Spleen (tissue), 11 donors: Measurements from ENCODE around the gene KIF3B. TPM values are rescaled to one million over a fixed set of nuclear protein-coding genes. Genes with fewer than 3 reads are reported as not detected.
"Not testable (repeated sequence)": the region's sequence is repeated elsewhere in the genome, so short reads cannot be mapped to it uniquely, and the experiment has no call there.

Source experiments
- DNase-seq: peaks from one replicate; pipeline ENCODE4 v3.0.0-alpha.2; 2020
- H3K27ac ChIP-seq, 8 donors: fragments of 200-600 bp; sonication (generic) in 7 of 8; 1 replicate in 4 of 8; 2 replicates in 4 of 8; pipeline versions ENCODE4 v1.5.0 to v1.8.0; 2016 to 2021; ENCODE audit warnings: inconsistent platforms in 4 of 8, mild to moderate bottlenecking in 4 of 8, moderate library complexity in 1 of 8
- H3K27me3 ChIP-seq, 7 donors: fragments of 200-600 bp; sonication (generic) in 6 of 7; replicated peaks in 1 of 7; 1 replicate in 4 of 7; 2 replicates in 3 of 7; pipeline versions ENCODE4 v1.5.0 to v1.8.0; 2016 to 2021; ENCODE audit warnings: inconsistent platforms in 3 of 7, mild to moderate bottlenecking in 1 of 7
- H3K36me3 ChIP-seq, 6 donors: fragments of 200-600 bp; sonication (generic) in 5 of 6; 1 replicate in 4 of 6; 2 replicates in 2 of 6; pipeline versions ENCODE4 v1.5.0 to v1.8.0; 2016 to 2021; ENCODE audit warnings: inconsistent platforms in 2 of 6
- H3K4me1 ChIP-seq, 6 donors: fragments of 200-600 bp; sonication (generic) in 5 of 6; 1 replicate in 3 of 6; 2 replicates in 3 of 6; pipeline versions ENCODE4 v1.5.0 to v1.8.0; 2016 to 2021; ENCODE audit warnings: inconsistent platforms in 3 of 6
- H3K4me3 ChIP-seq, 8 donors: fragments of 200-600 bp; sonication (generic) in 7 of 8; 1 replicate in 4 of 8; 2 replicates in 4 of 8; pipeline versions ENCODE4 v1.5.0 to v1.8.0; 2016 to 2021; ENCODE audit warnings: inconsistent platforms in 4 of 8, mild to moderate bottlenecking in 4 of 8, moderate library complexity in 2 of 8
- H3K9me3 ChIP-seq, 8 donors: fragments of 200-600 bp; sonication (generic) in 7 of 8; 1 replicate in 4 of 8; 2 replicates in 4 of 8; pipeline versions ENCODE4 v1.5.0 to v1.8.0; 2016 to 2021; ENCODE audit warnings: inconsistent platforms in 4 of 8
- POLR2A ChIP-seq, 3 donors: fragments of 450-650 bp; IDR thresholded peaks; one replicate each; pipeline ENCODE4 v1.5.1; 2017; ENCODE audit warnings: antibody characterized with exemption in 3 of 3, mild to moderate bottlenecking in 1 of 3
- POLR2AphosphoS5 ChIP-seq, 3 donors: sonication (generic); formaldehyde crosslinking; IDR thresholded peaks; one replicate each; pipeline ENCODE4 v1.5.1; 2017; ENCODE audit warnings: antibody characterized with exemption in 3 of 3
- WGBS, 5 donors: extraction: QIAGEN DNeasy Blood & Tissue Kit in 3 of 5; methylation state at CpG; one replicate each; pipeline versions ENCODE4 v1.1.5 to v1.1.7; 2013 to 2018; 5-methylcytosine and 5-hydroxymethylcytosine counted together
- intact Hi-C: fragments of 100-400 bp; cut with DNase I; formaldehyde crosslinking; loops from one replicate; pipeline ENCODE4 v1.15.0; 2023; ENCODE audit warnings: low total_unique reads
- polyA plus RNA-seq, 3 donors: library from polyadenylated mRNA; stranded (reverse); fragments of 200-250 nt; gene quantifications; one replicate each; pipeline ENCODE4 v1.2.1, GENCODE V29; 2013
- total RNA-seq, 7 donors: library from RNA; depleted of rRNA in 3 of 7; stranded (reverse); fragments of >200 nt in 3 of 7; fragmentation: NEBNext Ultra II Directional in 4 of 7; extraction: Animal tissue kit (Norgen Biotek cat#: 25700) in 4 of 7; gene quantifications; one replicate each; pipeline versions ENCODE4 v1.1.0 to v1.2.1, GENCODE V29; 2016 to 2021
- TF ChIP-seq, protein P1 (sequence below), 11 experiments: fragments of 200-600 bp in 7 of 11; fragments of 450-650 bp in 4 of 11; sonication (generic) in 4 of 11; IDR thresholded peaks in 8 of 11; conservative IDR thresholded peaks in 3 of 11; 1 replicate in 7 of 11; 2 replicates in 4 of 11; pipeline versions ENCODE4 v1.4.0 to v1.8.0; 2016 to 2021; ENCODE audit warnings: antibody characterized with exemption in 11 of 11, inconsistent platforms in 4 of 11, mild to moderate bottlenecking in 1 of 11
- donor health status: healthy with polysubstance abuse.
- donor health status: DM: no; HTN: no; CAD: no; lungs with moderate emphysema.
- donor health status: DM: no; HTN: no; CAD: no.
- donor health status: Bipolar disorder and iron deficiency.
- donor health status: healthy.
- donor health status: DM: no; HTN: no; CAD: no.
- donor health status: DM: yes; HTN: yes; CAD: no.

Gene KIF3B
- total and polyA plus RNA-seq, 10 donors, result 3.8 to 25.9 (median 20.0) TPM

DNA sequence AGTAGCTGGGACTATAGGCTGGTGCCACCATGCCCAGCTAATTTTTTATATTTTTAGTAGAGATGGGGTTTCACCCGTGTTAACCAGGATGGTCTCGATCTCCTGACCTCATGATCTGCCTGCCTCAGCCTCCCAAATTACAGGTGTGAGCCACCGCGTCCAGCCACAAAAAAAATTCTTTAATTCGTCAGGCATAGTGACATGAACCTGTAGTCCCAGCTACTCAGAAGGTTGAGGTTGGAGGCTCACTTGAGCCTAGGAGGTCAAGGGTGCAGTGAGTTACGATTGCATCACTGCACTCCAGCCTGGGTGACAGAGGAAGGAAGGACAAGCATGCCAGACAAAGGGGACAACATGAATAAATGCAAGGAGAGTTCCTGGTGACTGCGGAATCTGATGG lies 61.2 kb downstream of the KIF3B start:
- 84 to 92% (median 88%) methylated on average over 7 of the region's 7 CpGs for WGBS, 5 donors
- H3K27ac ChIP-seq, result no peak overlapping the region
- H3K27me3 ChIP-seq, result no peaks in the 10 kb centered on the region
- TF ChIP-seq POLR2A (IDR thresholded peaks at IDR 0.05) (no peak), POLR2AphosphoS5 (IDR thresholded peaks at IDR 0.05) (no peak)
- TF ChIP-seq, protein P1, sequence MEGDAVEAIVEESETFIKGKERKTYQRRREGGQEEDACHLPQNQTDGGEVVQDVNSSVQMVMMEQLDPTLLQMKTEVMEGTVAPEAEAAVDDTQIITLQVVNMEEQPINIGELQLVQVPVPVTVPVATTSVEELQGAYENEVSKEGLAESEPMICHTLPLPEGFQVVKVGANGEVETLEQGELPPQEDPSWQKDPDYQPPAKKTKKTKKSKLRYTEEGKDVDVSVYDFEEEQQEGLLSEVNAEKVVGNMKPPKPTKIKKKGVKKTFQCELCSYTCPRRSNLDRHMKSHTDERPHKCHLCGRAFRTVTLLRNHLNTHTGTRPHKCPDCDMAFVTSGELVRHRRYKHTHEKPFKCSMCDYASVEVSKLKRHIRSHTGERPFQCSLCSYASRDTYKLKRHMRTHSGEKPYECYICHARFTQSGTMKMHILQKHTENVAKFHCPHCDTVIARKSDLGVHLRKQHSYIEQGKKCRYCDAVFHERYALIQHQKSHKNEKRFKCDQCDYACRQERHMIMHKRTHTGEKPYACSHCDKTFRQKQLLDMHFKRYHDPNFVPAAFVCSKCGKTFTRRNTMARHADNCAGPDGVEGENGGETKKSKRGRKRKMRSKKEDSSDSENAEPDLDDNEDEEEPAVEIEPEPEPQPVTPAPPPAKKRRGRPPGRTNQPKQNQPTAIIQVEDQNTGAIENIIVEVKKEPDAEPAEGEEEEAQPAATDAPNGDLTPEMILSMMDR (IDR thresholded peaks at IDR 0.05 in 8 of 11, conservative IDR thresholded peaks at IDR 0.05 in 3 of 11), result no peak
- DNase-seq, result no peak
- no peaks in the 10 kb centered on the region for H3K9me3 ChIP-seq
- H3K4me1 ChIP-seq, result peaks cover 0 to 24% (median 17%) of the 10 kb centered on the region in 6 donors
- H3K36me3 ChIP-seq, result peaks cover 0 to 5% (median 0%) of the 10 kb centered on the region in 6 donors
- H3K4me3 ChIP-seq, result no peak overlapping the region
- intact Hi-C loops, result no loop called here

DNA sequence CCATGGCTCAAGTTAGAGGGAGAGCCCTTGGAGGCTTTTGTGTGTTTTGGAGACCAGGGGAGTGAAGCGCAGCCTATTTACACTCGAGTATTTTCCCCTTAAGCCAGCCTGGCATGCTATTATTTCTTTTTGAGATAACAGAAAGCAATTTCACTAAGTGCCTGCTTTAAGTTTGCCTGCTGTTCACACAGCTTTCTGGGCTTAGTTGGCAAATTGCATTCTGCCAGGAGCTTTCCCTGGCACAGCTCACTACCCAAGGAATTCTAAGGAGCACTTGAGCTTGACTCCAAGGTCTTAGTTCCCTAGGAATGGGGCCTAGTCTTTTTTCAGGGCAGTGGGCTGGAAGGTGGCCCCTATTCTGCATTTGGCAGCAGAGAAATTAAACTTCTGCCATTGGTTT lies 61.7 kb downstream of the KIF3B start:
- TF ChIP-seq, protein P1 (IDR thresholded peaks at IDR 0.05 in 8 of 11, conservative IDR thresholded peaks at IDR 0.05 in 3 of 11), result no peak
- TF ChIP-seq POLR2AphosphoS5 (IDR thresholded peaks at IDR 0.05) (no peak), POLR2A (IDR thresholded peaks at IDR 0.05) (no peak)
- intact Hi-C loops, result no loop called here
- Histone ChIP-seq H3K4me1 (peaks cover 0 to 20% (median 13%) of the 10 kb centered on the region in 6 donors), H3K4me3 (no peak overlapping the region), H3K27me3 (no peaks in the 10 kb centered on the region), H3K36me3 (peaks cover 0 to 5% (median 0%) of the 10 kb centered on the region in 6 donors), H3K27ac (no peak overlapping the region), H3K9me3 (no peaks in the 10 kb centered on the region)
- 77 to 94% (median 89%) methylated on average over 2 of the region's 2 CpGs for WGBS, 5 donors
- no peak for DNase-seq

DNA sequence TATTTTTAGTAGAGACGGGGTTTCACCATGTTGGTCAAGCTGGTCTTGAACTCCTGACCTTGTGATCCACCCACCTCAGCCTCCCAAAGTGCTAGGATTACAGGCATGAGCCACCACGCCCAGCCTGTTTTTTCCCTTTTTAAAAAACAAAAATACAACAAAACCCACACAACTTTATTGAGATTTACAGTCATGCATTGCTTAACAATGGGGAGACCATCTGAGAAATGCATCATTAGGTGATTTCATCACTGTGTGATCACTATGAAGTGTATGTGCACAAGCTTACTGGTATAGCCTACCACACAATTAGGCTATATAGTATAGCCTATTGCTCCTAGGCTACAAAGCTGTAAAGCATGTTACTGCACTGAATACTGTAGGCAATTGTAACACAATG lies 63.6 kb downstream of the KIF3B start:
- DNase-seq, intact Hi-C loops: not testable (repeated sequence)

DNA sequence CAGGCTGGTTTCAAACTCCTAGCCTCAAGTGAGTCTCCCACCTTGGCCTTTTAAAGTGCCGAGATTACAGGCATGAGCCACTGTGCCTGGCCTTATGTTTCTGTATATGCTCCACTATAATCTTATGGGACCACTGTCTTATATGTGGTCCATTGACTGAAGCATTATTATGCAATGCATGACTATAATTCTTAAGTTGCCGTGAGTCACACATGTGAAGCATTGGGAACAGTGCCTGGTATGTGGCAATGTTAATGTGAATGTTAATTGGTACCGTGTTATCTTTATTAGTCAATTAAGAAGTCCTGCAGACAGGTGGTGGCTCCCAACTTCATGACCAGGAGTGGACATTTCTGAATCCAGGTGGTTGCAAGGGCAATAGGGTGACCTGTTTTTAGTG lies 66.0 kb downstream of the KIF3B start:
- no peak overlapping the region for H3K4me3 ChIP-seq
- peaks cover 0 to under 1% (median 0%) of the 10 kb centered on the region in 6 donors for H3K36me3 ChIP-seq
- no peaks in the 10 kb centered on the region for H3K4me1 ChIP-seq
- no peaks in the 10 kb centered on the region for H3K9me3 ChIP-seq
- WGBS, 5 donors, result 78 to 95% (median 85%) methylated on average over 3 of the region's 3 CpGs
- no peaks in the 10 kb centered on the region for H3K27me3 ChIP-seq
- no peak overlapping the region for H3K27ac ChIP-seq
- intact Hi-C loops, result no loop called here
- DNase-seq, result no peak
- TF ChIP-seq POLR2A (IDR thresholded peaks at IDR 0.05), result no peak
- TF ChIP-seq, protein P1 (IDR thresholded peaks at IDR 0.05 in 8 of 11, conservative IDR thresholded peaks at IDR 0.05 in 3 of 11), result no peak
- no peak for TF ChIP-seq POLR2AphosphoS5 (IDR thresholded peaks at IDR 0.05)

More for the DNA sequence above, 63.6 kb downstream of the KIF3B start:
- H3K27ac ChIP-seq, H3K4me3 ChIP-seq, H3K27me3 ChIP-seq, H3K36me3 ChIP-seq, H3K9me3 ChIP-seq: not testable (repeated sequence)
- peaks cover 0 to 10% (median 4%) of the 10 kb centered on the region in 6 donors for H3K4me1 ChIP-seq
- 86 to 95% (median 92%) methylated on average over 1 to 2 of the region's 2 CpGs for WGBS, 5 donors
